HG03457 (cell line): ENCODE data around the gene KLC1.

ENCODE experiments used
- ATAC-seq: cut with Tn5 transposase; IDR thresholded peaks from one replicate; pipeline ENCODE4 v1.9.1; 2021; ENCODE audit warnings: moderate number of reproducible peaks; ENCODE audit not compliant: unreplicated experiment

The KLC1 gene

DNA sequence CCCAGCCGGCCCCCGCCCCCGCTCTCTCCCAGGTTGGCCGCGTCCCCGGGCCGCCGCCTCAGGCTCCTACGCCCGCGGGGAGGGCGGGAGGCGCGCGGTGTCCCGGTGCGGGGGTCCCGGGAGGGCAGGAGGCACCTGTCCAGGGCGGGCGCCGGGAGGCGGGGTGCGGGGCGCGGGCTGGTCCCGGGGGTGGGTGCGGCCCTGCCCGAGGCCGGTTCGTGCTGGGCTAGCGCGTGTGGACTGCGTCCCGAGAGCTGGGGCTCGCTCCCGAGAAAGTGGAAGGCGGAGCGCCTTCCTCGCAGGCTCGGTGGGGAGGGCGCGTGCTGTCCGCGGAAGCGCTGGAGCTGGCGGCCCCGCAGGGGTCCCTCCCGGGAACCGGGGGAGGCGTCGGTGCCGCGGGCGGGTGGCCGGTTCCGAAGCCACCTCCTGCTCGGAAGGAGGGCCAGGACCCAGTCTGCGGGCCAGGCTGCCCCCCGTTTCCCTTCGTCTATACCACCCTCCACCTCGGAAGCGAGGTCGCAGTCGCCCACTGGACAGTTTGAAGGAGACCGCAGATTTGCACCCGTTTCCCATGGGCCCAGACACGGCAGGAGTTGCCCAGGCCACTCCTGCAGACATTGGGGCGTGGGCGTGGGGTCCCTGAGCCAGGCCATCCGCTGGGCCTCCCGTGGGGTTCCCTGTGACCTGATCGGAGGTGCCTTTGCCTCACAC, 87.2 kb downstream of the KLC1 start:
- ATAC-seq, result no peak

DNA sequence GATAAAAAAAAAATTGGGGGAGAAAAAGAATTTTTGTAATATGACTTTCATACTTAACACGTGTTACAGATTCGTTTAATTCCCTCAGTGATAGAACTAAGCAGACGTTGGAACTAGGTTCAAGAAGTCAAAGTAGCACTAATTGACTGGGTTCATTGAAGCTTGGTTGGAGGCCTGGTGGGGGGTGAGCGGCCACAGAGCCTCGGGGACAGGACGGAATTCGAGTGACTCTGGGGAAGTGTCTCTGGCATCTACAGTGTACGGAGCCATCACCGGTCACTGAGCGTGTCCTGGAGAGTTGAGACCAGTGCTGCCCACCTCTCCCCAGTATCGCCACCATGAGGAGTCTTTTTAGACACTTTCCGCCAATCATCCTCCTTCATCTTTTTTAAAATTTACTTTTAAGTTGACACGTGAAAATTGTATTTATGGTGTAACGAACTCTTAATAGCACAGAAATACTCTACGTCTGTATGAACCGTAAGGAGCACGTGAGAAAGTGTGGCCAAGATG, 87.9 kb downstream of the KLC1 start:
- no peak for ATAC-seq

DNA sequence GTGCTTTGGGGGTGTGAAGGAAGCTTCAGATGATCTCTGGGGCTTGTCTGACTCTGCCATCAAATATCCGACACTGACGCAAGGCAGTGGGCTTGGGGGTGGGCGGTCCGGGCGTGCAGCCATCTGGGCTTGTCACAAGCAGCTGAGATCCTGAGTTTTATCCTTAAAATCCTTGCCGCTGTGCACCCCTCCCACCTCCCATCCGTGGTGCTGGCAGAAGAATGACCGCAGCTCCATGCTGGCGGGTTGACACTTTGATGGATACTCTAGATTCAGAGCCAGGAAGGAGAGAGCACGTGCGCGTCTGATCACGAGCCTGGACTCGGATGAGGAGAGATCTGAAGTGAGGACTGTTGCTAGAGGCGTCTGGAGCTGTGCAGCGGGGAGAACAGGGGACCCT, 89.6 kb downstream of the KLC1 start:
- no peak for ATAC-seq

DNA sequence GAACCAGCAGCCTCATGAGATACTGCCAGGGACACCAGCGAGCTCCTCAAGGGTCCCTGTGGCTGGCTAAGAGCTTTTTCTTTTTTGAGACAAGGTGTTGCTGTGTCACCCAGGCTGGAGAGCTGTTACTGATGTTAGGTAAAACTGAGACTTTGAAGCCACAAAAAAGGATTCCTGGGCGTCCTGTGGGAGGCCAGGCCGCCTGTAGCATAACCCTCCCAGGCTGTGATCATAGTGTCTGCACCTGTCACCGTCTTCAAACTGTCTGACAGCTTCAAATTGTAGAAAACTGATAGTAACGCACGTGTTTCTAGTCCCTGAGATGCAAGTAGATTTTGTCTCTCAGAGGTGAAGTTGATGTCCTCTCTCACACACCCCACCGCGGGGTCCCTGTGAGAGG, 90.7 kb downstream of the KLC1 start:
- ATAC-seq, result no peak

DNA sequence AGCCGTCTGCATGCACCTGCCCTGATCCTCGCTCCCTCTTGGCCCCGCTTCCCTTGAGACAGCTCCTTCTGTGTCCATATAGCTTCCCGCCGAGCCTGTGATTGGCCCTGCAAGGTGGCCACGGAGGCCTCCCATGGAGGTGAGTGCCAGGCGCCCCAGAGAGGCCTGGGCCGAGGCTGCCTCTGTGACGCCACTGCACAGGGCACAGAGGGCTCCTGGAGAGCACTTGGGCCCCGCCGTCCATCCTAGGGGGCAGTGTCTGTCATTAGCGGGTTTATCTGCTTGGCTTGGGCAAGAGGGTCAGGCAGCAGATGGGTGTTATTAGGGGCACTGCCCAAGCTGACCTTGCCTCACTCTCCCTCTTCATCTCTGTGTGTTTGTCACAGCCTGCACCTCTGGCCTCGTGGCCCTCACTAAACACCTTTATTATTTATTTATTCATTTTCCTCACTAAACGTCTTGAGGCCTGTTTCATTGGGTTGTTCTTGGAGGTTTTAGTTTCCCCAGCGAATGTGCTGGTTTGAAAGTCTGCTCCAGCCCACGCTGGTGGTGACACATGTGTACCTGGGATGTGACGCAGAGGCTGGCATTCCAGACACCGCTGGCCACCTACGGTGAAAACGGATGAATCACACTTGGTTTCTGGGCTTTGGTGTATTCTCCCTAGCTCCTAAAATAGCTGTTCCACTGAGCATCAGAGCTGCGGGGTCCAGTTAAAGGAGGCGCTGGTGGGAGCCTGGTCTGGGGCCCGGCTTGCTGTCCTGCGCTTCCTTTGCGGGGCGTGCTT, 92.5 kb downstream of the KLC1 start:
- no peak for ATAC-seq

DNA sequence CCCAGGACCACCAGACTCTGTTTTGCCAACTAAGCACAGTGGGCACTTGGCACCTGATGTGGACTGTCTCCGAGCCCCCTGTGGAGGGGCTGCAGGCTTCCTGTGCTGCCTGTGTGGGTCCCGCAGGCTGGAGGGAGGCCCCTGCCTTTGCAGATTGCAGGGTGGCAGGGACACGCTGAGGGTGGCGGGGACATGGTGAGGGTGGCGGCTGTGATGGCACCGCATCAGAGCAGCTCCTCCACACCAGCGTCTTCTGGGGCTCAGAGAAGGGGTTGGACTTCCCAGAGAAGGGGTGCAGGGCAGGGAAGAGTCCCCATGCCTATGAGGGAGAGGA, 94.7 kb downstream of the KLC1 start:
- no peak for ATAC-seq

DNA sequence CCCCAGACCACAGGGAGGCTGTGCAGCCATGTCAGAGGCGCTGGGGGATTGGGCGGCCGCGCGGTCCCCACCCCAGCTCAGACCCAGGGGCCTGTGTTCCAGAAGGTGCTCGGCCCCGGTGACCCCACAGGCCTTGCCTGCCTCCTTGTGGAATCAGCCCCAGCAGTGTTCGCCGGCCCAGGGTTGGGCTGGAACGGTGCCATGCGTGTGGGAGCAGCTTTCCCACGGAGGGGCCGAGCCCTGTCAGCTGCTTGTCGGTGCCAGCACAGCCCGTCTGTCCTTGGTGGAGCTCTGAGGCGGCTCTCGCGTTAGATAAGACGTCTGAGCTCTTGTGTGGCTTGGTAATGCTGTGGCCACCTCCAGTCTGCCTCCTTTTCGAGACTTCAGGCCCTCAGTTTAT, 95.1 kb downstream of the KLC1 start:
- no peak for ATAC-seq

DNA sequence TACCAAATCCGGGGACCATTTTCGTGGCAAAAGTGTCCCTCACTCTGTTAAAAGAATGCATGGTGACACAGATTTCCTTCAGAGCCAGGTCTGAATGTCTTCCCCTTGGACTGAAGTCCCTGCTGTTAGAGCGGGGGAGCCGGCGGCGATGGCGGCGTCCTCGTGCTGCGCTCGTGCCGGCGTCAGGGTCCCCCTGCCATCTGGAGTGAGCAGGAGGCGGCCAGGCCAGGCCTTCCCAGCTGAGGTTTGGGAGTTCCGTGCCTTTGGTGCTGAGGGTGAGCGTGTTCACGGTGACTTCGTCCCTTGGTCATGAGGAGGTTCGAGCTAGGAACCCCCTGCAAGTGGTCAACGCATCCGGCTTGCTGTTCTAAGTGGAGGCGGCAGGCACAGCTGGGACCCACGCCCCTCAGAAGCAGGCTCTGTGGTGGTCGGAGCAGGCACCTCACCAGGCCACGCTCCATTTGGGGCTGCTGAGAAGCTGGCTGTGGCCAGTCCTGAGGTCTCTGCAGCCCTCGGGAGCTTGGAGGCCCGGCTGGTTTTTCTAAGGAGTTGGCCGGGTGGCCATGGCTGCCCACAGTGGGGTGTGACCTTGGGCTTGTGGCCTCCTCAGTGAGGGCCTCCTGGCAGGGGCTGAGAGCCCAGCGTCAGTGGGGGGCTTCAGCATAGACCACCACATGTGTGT, 96.1 kb downstream of the KLC1 start:
- ATAC-seq, result no peak

DNA sequence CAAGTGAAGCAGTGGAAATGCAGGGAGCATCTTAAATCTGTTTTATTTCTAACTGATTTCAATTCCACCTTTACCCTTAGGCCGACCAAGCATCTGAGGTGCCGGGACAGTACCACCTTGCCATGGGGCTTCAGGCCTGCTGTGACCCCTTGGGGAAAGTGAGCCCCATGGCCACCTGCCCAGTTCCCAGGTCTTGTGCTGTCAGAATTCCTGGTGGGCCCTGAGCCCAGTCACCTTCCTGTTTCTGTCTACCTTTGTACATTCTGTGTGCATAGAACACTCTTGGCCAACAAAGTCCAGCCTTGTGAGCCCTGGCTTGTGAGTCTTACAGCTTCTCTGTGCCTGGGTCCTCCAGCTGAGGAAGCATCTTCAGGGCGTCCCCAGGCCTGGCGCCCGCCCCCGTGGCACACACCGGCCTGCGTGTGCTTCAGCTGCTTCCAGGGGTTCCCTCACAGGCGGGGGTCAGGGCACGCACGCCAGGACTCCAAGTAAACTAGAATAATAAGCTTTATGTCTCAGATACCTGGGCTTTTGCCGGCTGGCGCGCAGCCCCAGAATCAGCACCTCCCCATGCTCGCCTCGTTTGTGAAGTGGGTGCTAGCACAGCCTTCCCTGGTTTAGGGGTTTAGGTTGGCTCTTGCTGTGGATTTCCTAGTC, 96.9 kb downstream of the KLC1 start:
- ATAC-seq, result no peak

DNA sequence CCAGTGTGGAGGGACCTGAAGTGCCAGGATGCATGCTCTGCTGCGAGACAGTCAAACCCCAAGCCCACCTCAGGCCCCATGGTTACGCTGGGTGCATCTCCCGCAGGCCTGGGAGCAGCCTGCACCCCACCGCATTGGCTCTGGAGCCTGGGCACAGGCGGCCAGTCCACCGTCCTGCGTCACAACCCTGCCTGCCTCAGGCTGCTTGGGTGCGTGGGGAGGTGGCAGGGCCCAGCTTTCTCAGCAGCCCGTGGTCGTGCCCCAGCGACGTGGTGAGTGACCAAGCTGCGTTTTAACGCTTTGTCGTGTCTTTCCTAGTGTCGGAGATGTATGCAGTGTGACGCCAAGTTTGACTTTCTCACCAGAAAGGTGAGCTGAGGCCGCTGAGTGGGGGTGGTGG, 97.5 kb downstream of the KLC1 start:
- no peak for ATAC-seq

DNA sequence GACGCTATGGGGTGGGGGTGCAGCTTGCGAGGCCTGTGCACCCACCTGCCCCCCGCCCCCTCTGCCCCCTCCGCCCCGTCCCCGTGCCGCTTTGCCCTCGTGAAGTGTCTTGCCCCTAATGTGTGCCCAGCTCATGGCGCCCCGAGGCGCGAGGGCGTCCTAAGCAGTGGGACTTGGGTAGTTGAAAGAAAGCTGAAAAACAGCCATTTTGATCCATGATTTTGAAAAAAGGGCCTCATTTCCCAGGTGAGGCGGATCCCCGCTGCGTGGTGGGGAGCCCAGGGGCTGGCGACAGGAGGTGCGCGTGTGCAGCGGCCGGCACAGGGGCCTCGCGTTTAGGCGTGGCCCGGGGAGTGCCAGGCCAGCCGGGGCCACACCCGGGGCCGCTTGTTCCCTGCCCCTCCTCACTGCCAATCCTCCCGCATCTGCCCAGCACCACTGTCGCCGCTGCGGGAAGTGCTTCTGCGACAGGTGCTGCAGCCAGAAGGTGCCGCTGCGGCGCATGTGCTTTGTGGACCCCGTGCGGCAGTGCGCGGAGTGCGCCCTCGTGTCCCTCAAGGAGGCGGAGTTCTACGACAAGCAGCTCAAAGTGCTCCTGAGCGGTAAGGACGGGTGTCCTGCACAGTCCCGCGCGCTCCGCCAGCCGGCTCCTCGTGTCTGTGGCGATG, 98.4 kb downstream of the KLC1 start:
- no peak for ATAC-seq

DNA sequence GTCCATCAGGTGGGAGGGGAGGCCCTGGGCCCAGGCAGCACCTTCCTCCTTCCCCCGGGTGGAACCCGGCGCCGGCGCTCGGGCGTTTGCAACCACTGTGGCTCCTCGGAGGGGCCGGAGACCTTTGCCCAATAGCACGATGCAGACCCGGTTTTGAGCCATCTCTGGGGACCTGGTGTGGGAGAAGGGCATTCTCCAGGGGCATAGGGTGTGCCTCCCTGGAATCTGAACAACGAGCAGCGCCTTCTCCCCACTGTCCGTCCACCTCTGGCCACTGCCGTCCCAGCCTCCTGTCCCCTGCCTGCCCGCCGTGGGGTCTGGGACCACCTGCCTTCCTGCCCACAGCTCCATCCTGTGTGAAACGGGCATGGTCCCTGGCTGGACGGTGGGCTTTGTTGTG, 99.1 kb downstream of the KLC1 start:
- ATAC-seq, result no peak

DNA sequence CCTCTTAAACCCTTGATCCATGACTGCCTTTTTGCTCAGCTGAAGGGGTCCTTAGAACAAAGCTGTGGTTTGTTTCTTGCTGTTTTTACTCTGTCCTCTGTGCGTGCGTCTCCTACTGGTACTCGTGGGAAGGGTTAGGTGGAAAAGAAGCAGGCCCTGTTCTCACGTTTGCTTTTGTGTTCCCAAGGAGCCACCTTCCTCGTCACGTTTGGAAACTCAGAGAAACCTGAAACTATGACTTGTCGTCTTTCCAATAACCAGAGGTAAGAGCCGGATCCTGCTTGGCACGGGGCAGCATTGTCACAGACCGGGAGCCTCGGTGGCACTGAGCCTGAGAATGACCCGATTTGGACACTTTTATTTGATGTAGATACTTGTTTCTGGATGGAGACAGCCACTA, 99.7 kb downstream of the KLC1 start:
- no peak for ATAC-seq

DNA sequence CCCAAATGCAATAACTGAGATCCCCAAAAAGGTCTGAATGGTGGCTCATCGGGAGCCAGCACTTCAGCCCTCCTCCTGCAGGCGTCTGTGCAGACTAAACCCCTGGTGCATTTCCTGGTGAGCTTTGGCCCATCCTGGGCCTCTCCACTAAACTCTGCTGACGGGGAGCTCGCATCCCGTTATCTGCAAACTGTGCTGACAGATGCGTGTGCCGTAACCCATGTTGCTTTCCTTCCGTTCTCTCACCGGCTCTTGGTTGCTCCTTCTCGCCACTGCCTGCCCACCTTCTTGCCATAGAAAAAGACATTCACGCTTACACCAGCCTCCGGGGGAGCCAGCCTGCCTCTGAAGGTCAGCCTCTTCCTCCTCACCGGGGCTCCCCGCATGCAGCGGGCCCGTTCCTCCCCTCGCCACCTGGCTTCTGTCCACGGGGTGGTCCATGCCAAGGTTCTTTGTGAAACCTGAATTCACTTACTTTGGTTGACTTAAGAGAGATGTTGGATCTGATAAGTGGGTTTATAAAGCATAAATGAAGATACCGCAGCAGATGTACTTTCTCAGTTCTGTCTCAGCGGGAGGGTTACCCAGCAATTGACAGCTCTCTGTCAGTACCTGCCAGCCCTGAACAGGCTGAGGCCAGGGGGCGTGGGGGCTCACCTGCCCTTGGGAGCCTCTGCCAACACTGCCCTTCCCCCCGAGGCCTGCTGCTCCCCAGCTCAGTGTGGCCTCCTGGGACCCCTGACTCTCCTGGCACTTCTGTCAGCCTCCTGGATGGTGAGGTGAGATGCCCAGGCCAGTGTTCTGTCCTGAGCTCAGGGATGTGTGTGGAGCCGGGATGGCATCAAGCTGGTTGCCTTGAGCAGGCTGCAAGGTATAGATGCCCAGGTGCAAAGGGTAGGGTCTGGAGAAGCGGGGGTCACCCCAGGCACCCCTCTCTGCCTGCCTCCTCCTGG, 100.8 kb downstream of the KLC1 start:
- ATAC-seq, result no peak

DNA sequence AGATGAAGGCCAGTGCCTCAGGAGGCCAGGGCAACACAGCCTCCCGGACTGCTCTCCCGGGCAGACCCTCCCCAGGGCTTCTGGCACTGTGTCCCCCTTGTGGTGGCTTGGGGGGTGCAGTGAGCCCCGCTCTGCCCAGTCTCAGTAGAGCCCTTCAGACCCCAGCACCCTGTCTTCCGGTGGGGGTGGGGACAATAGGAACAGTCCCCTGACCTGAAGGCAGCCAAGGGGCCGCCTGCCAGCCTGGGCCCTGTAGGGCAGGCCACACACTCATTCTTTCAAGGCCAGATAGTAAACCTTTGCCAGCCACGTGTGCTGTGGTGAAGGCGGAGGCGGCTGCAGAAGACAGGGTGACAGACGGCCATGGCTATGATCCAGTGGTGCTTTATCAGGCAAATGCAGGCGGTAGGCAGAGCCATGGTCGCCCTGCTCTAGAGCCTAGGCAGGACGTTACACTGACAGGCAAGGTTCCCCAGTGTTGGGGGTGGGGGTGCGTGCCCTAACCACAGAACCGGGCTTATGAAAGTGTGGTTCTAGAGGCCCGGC, 101.6 kb downstream of the KLC1 start:
- no peak for ATAC-seq

DNA sequence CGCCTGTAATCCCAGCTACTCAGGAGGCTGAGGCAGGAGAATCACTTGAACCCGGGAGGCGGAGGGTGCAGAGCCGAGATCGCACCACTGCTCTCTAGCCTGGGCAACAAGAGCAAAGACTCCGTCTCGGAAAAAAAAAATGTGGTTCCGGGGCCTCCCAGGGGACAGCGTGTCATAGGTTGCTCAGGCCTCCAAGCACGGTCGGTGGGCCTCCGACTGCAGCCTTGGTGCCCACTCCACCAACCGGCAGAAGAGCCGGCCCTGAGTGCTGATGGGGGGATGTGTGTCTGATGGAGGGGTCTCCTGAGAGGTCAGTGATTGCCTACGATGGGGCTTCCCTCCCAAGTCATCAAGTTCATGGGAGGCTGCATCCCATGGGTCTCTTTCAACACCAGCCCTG, 102.5 kb downstream of the KLC1 start:
- ATAC-seq, result no peak

DNA sequence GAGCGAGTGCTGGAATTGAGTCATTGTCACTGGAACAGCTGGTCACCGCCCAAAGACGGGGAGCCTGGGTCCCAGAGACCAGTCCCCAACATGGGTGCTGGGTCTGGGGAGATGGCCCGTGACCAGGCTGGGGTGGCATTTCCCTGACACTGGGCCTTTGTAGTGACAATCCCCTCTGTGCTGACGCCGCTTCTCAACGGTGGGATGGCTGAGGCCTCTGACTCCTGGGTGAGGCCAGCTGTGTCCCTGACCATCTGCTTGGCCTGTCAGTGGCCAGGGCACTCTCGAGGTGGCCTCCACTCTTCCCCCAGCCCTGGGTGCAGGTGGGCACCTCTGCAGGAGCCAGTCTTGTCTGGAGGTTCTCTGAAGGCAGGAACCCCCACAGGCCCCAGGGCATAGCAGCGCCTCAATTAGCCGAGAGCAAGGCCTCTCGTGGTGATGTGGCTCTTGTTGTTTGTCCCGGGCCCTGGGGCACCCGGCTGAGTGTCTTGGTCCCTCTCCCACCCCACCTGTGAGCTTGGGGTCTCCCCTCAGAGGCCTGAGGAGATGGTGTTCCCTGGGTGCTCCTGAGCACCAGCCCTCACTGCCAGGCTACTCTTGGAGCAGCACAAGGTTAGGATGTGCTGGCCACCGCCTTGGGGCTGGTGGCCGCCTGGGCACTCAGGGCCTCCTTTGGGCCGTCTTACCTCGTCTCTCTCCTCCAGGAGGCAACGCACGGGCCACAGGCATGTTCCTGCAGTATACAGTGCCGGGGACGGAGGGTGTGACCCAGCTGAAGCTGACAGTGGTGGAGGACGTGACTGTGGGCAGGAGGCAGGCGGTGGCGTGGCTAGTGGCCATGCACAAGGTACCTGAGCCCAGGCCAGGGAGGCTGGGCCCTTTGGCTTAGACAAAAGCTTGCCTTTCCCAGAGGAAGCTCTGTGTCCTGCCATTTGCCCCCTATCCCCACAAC, 103.2 kb downstream of the KLC1 start:
- ATAC-seq, result no peak

DNA sequence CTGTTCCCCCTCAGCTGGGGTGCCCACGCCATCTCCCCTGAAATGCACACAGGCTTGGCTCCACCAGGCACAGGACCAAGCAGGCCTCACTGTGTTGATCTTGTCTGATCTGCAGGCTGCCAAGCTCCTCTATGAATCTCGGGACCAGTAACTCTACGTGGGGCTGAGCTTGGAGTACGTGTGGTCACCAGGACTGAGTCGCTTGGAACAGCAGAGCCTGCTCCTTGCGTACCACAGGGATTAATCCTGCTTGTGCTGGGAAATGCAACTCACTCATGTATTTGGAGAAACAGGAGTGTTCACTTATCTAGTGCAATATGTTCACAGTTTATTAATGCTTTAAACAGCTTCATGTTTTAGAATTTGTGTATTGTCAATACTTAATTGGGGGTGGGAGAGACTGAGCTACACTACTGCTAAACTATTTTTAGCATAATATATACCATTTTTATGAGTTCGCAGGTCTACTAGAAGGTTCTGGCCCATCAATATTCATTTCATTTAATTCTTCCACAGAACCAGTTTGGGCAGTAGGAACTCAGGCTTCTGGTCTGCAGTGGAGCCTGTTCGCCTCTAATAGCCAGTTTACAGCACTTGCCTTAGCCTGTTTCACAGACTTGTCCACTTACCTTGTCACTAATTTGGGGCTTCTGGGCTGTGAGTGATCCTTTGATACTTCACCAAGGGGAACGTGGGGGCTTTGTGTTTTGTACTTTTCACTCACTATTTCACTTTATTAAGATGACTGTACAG, 104.0 kb downstream of the KLC1 start:
- no peak for ATAC-seq
